Fibroblast of villous mesenchyme (primary cell): ENCODE measurements around the gene PRRC1. TPM values are rescaled to one million over a fixed set of nuclear protein-coding genes. Genes with fewer than 3 reads are reported as not detected.
"Not testable (repeated sequence)": the region's sequence is repeated elsewhere in the genome, so short reads cannot be mapped to it uniquely, and the experiment has no call there.

Experiments
- DNase-seq: peaks from one replicate; pipeline ENCODE4 v3.0.0-alpha.2; 2010; ENCODE audit warnings: low read depth
- H3K4me3 ChIP-seq: 2 replicates; pipeline ENCODE4 v1.5.1; 2011; ENCODE audit warnings: low read depth, mild to moderate bottlenecking, low read length
- total RNA-seq: library from RNA; depleted of rRNA; stranded (reverse); fragments of >200 nt; gene quantifications from 2 replicates; pipeline ENCODE4 v1.2.3, GENCODE V29; 2012
- TF ChIP-seq, protein P1 (sequence below): IDR thresholded peaks from 2 replicates; pipeline ENCODE4 v1.5.1; 2012; ENCODE audit warnings: low read depth, mild to moderate bottlenecking, low read length; ENCODE audit not compliant: insufficient read depth

PRRC1 gene
- total RNA-seq, 1 donor: 99.3 TPM

DNA sequence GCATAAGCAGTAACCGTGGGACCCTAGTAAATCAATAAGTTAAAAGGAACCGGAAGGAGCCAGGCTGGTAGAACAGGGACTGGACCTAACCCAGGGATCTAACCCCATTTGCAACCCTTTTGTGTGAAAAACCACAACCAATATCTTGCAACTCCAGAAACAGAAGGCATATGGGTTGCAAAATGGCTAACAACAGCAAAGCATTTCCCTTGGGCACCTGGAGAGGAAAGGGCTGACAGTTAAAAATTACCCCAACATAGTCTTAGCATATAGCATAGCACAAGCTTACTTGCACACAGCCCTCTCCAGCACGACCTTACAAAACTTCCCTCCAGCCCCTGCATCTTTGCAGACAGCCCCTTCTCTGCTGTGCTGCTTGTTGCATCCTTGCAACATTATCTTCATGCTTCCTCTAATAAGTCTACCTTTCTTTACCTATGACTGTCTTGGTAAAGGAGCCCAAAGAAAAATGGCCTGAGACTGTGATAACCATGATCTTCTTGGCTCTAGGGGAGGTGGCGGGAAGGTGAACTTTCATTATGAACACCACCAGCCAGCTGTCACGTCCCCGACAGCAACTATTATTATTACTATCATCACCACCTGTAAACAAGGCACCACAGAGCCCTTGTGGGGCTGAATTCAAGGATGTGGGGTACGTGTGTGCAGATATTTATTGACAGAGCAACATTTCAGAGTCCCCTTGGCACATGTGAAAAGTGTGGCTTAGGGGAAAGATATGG is 49.8 kb downstream of the PRRC1 start:
- DNase-seq: no peak
- TF ChIP-seq, protein P1, sequence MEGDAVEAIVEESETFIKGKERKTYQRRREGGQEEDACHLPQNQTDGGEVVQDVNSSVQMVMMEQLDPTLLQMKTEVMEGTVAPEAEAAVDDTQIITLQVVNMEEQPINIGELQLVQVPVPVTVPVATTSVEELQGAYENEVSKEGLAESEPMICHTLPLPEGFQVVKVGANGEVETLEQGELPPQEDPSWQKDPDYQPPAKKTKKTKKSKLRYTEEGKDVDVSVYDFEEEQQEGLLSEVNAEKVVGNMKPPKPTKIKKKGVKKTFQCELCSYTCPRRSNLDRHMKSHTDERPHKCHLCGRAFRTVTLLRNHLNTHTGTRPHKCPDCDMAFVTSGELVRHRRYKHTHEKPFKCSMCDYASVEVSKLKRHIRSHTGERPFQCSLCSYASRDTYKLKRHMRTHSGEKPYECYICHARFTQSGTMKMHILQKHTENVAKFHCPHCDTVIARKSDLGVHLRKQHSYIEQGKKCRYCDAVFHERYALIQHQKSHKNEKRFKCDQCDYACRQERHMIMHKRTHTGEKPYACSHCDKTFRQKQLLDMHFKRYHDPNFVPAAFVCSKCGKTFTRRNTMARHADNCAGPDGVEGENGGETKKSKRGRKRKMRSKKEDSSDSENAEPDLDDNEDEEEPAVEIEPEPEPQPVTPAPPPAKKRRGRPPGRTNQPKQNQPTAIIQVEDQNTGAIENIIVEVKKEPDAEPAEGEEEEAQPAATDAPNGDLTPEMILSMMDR: no peak
- no peak overlapping the region for H3K4me3 ChIP-seq

DNA sequence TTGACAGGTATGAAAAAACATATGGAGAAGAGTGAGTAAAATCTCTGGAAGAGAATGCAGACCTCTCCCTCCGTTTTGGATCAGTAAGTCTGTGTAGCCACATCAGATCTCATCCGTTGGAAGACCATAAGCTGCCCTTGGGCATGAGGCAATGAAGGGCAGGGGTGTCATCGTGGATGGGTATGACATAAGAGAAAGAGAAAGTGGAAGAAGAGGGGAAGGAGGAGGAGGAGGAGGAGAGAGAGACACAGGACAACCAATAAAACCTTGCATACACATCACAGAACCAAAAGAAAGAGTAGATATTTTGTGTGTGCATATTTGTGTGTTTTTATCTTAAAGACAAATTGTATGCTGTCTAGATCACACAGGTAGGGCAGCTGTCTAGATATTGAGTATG is 50.7 kb downstream of the PRRC1 start:
- TF ChIP-seq, protein P1: no peak
- H3K4me3 ChIP-seq: no peak overlapping the region
- no peak for DNase-seq

DNA sequence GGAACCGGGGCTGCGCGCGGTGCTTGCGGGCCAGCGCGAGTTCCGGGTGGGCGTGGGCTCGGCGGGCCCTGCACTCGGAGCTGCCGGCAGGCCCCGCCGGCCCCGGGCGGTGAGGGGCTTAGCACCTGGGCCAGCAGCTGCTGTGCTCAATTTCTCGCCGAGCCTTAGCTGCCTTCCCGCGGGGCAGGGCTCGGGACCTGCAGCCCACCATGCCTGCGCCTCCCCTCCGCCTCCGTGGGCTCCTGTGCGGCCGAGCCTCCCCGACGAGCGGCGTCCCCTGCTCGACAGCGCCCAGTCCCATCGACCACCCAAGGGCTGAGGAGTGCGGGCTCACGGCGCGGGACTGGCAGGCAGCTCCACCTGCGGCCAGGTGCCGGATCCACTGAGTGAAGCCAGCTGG is 52.0 kb downstream of the PRRC1 start:
- H3K4me3 ChIP-seq, DNase-seq: not testable (repeated sequence)

DNA sequence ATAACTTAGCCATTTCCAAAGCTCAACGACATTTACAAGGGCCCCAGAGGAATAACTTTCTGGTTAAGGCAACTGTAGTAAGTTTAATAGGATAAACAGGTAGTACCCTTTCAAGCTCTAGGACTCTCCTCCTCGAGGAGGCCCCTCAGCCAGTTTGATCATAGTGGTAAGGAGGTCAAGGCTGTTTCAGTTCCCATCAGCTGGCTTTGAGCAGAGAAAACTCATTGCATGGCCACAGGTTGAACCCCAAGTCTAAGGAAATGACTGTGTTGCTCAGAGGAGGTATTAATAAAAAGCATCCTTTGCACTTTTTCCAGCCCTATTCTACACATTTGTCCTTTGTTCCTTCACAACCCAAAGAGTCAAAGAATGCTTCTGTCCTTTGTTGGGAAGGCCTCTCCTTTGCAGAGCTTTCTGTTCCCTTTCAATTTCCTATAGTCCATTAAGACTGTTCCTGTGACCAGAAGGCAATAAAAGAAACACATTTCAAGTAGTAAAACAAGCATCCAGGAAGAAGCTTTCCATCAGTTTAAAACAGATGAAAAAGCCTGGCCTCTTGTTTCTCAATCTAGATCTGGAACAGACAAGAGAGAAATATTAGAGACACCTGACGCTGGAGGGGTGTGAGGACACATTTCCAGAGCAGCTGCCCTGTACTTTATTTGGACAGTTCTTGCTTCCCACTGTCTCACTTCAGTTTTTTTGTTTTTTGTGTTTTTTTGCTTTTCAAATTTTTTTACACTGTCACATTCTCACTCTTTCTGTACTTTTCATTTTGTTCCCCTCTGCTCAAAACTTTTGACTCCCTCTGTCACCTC is 54.1 kb downstream of the PRRC1 start:
- DNase-seq: no peak
- TF ChIP-seq, protein P1: no peak

DNA sequence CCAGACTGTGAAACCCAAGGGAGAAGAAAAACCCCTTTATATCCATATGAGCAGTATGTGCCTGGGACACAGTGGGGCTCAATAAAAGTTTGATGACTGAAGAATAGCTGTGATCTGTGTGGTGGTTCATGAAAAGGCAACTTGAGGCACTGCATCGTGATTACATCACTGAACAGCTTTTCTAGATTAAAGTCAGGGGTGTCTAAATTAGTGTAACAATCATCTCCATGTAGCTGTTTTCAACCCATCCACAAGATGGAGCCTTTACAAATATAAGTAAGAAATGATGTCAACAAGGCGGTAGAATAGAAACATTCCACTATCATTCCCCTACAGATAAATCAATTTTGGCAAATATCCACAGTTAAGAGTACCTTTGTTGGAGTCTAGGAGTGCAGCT is 55.5 kb downstream of the PRRC1 start:
- TF ChIP-seq, protein P1: peak; percentile 14
- no peak for DNase-seq

More for the DNA sequence above, 54.1 kb downstream of the PRRC1 start:
- H3K4me3 ChIP-seq: no peak overlapping the region

DNA sequence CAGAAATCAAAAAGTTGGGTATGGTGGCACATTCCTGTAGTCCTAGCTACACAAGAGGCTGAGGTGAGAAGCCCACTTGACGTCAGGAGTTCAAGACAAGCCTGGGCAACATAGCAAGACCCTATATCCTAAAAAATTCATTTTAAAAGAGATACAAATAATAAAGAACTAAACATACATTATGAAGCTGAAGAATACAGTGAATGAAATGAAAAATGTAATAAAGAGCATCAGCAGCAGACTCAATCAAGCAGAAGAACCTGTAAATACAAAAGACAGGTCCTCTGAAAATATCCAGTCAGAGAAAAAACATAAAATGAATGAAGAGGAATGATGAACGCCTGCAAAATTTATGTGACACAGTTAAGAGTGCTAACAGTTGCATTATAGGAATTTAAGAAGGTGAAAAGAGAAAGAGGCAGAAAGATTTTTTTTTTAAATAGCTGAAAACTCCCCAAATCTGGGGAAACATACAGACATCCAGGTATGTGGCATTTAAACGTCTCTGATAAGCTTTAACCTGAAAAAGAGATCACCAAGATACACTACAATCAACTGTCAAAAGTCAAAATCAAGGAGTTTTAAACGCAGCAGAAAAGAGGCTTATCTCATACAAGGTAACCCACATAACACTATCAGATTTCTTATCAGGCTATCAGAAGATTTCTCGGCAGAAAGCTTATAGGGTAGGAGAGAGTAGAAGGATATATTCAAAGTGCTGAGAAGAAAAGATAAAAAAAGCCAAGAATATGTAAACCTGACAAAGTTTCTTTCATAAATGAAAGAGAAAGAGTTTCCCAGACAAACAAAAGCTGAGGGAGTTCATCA is 57.6 kb downstream of the PRRC1 start:
- TF ChIP-seq, protein P1: no peak
- no peak for DNase-seq
- no peak overlapping the region for H3K4me3 ChIP-seq

More for the DNA sequence above, 55.5 kb downstream of the PRRC1 start:
- no peak overlapping the region for H3K4me3 ChIP-seq
